ENCODE measurements around the gene METTL25B.
A peak's percentile ranks its signal among the peaks of the same experiment; 100 is the strongest.

The METTL25B gene

DNA sequence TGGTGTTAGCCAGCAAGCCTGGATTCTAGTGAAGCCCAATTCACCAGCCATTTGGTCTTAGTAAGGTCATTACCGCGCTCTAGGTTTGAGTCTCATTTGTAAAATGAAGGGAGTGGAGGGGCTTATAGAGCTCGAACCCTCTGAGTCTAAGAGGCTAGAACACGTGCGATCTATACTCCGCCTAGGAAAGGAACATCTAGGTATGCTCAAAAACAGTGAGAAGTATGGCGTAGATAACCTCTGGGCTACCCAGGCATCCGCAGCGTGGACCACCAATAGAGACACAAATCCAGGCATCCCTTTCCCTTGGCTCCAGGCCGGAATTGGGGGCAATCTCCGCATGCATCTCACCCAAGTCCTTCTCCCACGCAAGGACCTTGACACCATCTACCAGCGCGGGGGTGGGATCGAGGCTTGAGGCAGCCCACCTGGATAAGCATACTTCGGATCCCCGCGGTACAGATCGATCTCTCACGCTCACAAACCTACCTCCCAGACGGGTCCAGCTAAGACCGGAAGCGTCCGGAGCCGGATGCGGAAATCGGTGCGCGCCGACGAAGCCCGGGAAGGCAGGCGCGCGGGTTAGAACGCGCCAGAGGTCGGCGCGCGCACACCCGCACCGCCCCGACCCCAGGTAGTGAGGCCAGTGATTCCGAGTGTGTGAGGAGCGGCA is at the start of gene METTL25B:
Gene METTL25B, plus strand, starts transcription at position 544 of the 673 bp plus-strand sequence. CDS start 636 bp downstream, outside the sequence.
- peak within 1 kb of the TSS; percentile 100 for H3K4me3 ChIP-seq (ENCODE audit: low read depth, low read length)

DNA sequence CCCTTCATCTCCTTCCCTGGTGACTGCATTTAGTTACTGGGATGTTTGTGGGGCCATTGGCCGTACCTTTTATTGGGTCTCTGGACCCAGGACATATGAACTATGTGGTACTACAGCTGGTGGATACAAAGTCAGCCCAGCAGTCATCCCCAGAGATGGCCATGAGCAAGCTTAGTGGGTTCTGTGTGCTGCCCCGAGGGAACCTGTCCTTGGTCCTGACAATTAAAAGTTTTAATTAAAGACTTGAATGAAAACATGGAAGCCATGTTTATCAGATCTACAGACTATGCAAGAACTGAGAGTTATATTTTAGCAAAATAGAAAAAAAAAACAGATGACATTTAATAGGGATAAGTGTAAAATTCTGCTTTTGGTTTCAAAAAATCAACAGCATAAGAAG is 48.2 kb upstream of the METTL25B start:
- H3K4me3 ChIP-seq (ENCODE audit: low read depth, low read length) = no peak overlapping the region

DNA sequence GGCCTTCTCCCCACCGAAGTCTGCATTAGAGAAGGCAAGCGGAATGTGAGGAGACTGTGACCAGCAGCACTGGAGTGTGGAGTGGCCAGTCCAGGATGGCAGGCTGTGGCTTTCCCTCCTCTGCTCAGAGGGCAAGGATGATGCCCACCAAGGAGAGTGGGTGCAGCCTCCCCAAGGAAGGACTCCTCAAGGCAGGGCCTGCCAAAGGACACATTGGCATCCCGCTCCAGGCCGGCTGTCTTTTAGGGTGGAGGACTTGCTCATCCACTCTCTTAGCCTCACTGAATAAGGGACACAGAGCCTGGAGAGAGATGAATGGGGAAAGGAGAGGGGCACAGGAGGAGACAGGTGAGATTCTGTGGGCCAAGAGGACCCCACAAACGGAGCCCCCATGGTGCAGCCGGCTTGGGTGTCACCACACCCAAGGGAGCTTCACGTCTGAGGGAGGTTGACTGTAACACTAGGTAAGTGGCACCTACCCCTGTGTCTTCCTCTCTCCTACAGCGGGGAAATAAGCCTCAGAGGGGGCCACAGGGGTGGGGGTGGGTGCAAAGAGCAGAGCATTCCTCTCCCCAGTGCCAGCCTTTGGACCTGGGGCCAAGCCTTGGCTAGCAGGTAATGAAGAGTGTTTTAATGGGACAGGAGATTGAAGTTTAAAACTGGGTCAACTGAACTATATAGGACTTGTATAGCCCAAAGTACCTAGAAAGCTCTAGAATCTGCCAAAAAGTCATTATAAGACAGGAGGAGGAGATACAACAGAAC is 46.9 kb upstream of the METTL25B start:
- H3K4me3 ChIP-seq (ENCODE audit: low read depth, low read length) = no peak overlapping the region

DNA sequence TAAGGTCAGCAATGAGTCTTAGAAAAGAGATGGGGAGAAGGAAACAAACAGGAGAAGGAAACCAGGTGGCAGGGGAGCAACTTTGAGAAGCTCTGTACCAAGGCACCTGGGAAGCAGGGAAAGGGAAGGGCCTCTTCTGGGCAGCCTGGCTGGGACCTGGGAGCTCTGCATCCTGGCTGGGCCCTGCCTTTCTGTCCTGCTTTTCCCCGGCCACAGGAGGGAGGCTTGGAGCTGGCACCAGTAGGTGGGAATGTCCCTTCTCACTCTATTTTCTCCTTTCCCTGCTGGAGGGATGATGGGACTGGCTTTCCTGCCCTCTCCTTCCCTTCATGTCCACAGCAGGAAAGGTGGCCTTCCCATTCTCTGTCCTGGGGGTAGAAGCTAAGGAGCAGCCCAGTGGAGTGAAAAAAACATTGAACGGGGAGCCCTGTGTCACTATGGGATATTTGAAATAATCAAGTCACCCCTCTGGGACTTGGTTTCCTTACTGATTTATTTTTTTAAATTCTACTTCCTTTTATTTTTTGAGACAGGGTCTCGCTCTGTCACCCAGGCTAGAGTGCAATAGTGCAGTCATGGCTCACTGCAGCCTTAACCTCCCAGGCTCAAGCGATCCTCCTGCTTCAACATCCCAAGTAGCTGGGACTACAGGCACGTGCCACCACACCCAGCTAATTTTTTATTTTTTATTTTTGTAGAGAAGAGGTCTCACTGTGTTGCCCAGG is 45.9 kb upstream of the METTL25B start:
- H3K4me3 ChIP-seq (ENCODE audit: low read depth, low read length) = no peak overlapping the region

DNA sequence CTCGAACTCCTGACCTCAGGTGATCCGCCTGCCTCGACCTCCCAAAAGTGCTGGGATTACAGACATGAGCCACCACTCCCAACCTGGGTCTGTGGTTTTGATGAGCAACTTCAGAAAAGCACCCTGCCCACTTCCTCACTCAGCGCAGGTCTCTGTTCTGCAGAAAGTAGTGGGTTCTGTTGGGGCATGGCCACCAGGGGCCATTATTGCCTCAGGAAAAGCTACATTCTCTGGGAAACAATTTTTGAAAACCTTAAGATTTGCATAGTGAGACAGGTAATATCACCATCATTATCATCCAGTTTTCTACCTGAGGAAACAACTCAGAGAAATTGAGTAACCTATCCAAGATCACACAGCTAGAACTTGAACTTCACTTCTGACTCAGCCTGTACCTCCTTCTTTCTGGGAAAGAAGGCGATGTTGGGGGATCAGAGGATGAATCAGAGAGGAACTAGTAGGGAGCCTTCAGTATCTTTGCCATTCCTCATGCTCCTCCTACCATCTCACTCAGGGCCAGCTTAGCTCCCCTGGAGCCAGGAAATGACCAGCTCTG is 44.0 kb upstream of the METTL25B start:
- no peak overlapping the region for H3K4me3 ChIP-seq (ENCODE audit: low read depth, low read length)

DNA sequence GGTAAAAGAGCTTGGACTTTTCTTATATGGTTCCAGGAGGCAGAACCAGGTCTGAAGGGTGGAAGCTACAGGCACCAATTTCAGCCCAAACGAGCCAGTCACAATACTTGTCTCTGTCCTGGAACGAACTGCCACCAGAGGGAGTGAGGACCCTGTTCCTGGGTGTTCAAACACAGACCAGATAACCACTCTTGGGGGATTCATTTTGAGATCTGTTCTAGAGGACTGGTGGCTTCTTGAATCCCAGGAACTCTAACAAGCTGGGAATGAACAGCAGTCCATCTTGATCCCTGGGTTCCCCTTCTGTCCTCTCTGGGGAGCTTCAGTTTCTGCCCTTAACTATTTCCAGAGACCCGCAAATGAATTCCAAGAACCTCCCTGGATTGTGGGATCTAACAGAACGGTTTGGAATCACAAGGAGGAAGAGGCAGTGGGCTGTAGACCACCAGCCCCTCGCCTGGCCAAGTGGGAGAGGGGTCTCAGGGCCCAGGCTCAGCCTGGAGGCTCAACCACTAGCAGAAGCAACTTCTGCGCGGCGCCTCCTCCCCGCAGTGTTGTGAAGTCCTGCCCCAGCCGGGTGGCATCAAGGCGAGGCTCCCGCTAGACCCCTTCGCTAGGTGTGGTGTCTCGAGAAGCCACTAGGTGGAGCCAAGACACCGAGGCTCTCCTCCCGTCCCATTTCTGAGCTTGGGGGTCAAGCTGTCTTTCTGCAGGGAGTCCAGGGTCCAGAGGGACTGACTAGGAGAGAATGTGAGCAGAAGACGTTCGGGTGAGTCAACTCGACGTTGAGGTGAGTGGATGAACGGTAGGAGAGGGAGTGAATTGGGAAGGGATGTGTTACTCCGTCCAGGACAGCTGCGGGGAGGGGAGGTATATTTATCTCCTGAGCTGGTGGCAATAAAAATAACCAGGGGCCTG is 39.0 kb upstream of the METTL25B start:
- no peak overlapping the region for H3K4me3 ChIP-seq (ENCODE audit: low read depth, low read length)

DNA sequence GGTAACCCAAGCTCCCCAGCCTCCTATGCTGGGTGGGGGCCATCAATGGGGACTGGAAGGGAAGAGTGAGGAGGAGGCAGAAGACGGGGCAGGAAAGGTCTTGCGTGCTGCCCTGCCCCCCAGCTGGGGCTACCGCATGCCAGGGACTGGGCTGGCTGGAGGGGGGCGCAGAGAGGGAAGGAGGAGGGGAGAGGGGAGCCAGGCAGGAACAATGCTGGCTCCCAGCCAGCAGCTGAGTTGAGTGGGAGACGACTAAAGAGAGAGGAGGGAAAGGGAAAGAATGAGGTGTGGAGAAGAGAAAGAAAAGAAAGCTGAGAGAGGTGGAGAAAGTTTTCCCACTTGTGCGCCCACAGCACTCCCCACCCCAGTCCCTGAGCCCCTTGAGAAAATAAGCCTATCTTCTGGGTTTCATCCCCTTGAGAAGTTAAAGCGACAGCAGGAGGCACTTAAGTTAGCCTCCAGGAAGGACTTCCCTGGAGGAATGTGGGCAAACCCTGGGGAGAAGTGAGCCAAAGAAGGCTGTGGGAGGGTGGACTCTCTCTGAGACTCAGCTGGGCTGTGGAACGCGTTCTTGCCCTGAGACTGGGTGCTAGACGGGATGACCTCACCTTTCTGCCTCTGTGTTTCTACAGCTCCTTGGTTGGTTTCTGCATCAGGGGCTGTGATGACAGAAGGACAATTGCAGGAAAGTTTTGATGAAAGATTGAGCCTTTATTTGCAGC is 38.2 kb upstream of the METTL25B start:
- no peak overlapping the region for H3K4me3 ChIP-seq (ENCODE audit: low read depth, low read length)

DNA sequence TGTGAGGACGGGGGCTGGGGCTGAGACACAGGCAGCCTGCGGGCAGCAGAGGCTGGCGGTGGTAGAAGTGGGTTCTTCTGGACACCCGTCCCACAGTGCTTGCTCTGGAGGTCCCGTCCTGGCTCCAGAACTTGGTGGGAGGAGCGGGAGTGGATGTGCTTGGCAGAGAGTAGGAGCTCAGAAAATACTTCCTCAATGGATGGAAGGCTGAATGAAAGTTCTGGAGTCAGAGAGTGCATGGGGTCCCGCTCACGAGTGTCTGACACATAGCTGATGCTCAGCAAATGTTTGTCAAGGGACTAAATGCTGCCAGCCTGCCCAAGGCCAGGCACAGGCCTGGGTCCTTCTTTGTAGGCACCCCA is 37.6 kb upstream of the METTL25B start:
- no peak overlapping the region for H3K4me3 ChIP-seq (ENCODE audit: low read depth, low read length)

DNA sequence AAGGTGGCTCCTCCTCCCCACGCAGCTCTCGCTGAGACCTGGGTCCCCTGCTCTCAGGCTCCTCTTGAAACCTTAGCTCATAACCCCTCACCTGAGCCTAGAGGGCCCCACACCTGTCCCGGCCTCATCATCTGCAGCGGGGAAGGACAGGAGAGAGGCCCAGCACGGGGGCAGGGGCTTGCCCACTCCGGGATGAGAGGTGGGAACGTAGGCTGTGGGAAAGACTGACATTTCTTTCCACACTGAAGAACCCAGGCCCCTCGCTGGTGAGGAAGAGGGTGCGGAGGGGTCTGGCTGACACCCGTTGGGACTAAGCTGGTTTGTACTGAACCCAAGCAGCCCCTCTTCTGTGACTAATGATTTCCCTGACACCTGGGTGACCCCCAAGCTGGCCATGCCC is 37.1 kb upstream of the METTL25B start:
- no peak overlapping the region for H3K4me3 ChIP-seq (ENCODE audit: low read depth, low read length)

DNA sequence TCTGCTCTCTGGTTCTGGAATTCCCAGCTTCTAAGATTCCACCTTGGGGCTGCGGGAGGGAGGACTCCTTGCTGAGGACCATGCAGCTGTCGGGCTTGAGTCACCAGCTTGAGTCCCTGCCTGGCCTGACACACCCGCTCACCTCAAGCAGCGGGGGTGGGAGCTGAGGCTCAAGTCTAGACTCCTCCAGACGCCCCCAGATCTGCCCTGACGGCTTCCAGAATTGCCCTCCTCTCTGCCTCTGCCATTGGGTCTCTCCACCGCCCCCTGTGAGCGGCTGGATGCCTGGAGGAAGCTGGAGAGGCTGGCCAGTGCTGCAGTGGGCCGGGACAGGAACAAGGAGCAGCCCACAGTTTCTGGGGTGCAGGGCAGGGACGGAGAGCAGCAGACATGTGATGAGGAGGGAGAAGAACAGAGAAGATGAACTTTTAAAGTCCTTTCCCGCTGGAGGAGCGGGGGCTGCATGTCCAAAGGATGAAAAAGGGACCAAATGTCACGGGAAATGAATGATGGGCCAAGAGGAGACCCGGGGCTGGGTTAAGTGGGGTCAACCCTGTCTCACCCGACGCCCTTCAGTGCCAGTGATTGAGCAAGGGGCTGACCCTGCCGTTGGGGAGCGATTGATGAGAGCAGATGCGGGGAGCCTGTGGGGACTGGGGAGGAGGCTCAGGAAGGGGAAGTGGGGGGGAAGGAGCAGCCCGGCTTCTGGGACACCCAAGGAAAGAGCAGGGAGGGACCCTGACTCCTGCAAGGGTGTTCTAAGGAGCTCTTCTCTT is 36.4 kb upstream of the METTL25B start:
- H3K4me3 ChIP-seq (ENCODE audit: low read depth, low read length) = no peak overlapping the region

DNA sequence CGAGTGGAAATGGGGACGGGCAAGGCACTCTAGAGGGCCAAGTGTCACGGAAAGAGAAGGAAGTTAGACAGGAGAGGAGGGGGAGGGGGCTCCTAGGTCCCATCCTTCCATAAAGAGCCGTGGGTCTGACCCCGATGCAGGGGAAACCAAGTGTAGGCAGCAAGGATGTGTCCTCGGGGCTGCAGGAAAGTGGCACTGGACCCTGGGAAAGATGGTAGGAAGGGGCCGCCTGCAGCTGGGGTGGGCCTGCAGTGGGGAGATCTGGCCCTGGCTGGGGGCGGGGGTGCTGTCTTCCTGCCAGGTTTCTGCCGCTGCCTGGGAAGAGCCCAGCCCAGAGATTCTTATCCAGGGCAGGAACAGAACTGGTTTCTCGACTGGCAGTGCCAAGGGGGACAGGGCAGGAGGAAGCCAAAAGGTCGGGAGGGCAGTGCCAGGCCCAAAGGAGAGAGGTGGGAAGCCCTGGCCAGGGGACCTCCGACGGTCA is 35.8 kb upstream of the METTL25B start:
- peak overlapping the region; percentile 20 for H3K4me3 ChIP-seq (ENCODE audit: low read depth, low read length)

DNA sequence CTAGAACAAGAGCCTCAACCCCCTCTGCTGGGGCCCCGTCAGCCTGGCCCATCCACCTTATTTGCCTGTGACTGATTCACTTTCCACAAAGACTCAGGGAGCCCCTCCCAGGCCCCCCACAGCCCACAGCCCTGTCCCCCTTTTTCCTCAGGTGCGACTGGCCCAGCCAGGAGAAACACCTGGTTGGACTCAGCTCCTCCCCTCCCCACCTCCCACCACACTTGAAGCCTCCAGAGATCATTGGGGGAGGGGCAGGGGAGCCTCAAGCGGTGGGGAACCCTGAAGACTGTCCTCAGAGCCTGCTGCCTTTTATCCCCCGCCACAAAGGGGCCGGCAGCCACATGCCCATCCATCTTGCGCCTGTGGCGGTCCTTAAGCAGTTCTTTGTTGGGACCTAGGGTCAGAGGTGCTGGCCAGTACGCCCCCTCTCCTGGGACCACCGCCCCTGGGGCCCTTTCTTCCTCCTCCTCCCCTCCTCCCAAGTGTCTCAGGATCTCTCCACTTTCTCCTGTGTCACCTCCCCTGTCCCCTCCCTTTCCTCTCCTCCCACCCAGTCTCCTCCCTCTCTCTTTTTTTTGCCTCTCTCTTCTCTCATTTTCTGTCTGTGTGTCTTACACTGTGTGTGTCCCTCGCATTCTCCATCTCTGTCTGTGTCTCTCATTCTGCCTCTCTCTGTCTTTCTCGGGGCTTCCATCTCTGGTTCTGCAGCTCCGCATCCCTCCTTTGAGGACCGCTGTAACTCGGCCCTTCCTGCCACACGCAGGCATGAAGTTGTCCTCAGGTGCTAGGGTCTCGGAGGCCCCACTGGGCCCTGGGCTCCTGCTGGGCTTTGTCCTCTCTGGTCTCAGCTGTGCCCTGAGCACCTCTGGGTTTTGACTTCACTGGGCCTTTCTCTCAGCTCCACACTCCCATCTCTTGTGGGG is 35.1 kb upstream of the METTL25B start:
- peak overlapping the region; percentile 20 for H3K4me3 ChIP-seq (ENCODE audit: low read depth, low read length)

DNA sequence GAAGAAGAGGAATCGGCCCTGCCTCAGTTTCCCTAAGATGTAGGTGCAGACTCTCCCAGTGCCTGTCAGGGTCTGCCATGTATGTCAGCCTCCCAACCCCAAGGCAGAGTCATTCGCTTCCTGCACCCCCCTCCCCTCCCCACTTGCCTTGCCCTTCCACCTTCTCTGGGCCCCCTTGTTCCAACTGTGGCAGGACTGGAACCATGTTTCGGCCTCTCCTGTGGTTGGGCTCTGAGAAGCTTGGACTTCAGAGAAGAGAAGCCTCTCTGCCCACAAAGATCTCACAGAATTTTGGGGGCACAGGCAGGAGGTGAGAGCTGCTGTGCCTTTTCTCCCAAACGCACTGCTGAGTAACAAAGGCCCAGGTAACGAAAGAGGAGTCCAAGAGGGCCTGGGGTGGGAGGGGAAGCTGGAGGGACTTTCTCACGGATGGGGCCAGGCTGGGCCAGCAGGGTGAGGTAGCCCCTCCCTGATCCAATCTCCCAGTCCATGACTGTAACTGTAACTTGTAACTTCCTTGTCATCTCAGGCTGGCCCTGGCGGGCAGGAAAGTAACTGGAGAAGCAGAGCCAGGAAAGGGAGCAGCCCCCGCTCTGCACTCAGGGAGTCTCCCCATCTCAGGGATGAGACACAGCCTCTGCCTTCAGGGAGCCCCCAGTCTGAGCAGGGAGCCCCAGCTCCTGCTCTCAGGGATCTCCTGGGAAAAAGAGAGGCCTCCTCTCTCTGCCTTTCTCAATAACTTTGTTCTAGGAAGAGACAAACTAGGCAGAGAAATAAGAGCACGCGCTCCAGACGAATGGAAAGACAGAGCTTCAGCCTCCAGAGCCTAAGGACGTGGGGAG is 34.2 kb upstream of the METTL25B start:
- H3K4me3 ChIP-seq (ENCODE audit: low read depth, low read length) = no peak overlapping the region

DNA sequence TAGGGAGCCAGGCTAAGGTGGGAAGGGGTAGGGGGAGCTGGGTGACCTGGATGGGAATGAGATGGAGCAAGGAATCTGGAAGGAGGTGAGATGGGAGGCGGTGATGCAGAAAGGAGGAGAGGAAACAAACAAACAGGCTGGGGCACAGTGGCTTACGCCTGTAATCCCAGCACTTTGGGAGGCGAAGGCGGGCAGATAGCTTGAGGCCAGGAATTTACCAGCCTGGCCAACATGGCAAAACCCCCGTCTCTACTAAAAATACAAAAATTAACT is 33.6 kb upstream of the METTL25B start:
- no peak overlapping the region for H3K4me3 ChIP-seq (ENCODE audit: low read depth, low read length)

DNA sequence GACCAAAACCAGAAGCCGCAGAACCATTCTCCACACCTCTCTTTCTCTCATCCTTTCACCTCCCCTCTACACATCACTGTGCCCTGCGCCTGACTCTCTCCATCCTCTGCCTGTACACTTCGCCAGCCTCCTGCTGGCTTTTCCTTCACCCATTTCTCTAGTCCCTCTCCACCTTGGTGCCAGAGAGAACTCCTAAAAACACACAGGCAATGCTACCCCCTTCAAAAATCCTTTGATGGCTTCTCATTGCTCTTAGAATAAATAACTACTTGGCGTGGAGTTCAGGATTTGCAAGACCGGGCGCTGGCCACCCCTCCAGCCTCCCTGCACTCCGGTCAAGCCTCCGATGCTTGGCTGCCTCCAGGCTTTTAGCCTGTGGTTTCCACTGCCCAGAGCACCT is 31.5 kb upstream of the METTL25B start:
- H3K4me3 ChIP-seq (ENCODE audit: low read depth, low read length) = no peak overlapping the region

DNA sequence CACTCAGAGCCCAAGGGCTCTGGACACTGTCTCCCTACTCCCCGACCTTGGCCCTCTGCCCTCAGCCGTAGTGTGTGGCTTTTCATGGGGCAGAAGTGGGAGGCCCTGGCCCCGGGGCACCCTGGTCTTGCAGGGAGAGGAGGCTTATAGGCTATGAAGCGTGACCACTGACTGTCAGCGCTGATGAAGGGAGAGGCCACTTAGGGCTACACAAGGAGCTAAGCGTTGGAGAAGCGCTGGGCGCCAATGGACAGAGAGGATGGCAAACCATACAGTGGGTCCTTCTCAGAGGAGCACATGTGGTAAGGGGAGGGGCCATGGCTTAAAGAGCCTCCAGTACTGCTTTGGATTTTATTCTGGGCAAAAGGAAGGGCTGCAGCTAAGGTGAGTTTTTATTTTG is 30.8 kb upstream of the METTL25B start:
- H3K4me3 ChIP-seq (ENCODE audit: low read depth, low read length) = no peak overlapping the region

DNA sequence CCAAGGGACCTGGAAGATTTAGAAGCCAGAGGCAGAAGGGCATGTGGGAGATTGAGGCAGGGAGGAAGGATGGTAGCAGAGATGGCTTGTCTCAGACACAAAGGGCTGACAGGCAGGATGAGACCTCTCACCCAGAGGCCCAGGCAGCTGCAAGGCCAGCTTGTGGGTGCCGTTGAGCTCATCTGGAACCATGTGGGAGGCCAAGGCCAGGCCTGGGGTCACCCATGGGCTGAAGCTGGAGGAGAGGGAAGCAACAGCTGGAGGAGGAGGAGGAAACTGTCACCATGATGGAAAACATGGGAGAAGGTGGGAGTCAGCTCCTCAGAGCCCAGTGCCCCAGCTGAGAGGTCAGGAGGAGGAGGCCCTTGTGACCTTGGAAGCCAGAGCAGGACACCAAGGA is 29.3 kb upstream of the METTL25B start:
- H3K4me3 ChIP-seq (ENCODE audit: low read depth, low read length) = no peak overlapping the region
